AML-193 (cell line): ENCODE measurements around the gene IRF8.

Experiments used
- DNase-seq, 2 experiments: peaks; one replicate each; lab custom pipeline; 2025; lab: John Stamatoyannopoulos, UW

IRF8 gene

DNA sequence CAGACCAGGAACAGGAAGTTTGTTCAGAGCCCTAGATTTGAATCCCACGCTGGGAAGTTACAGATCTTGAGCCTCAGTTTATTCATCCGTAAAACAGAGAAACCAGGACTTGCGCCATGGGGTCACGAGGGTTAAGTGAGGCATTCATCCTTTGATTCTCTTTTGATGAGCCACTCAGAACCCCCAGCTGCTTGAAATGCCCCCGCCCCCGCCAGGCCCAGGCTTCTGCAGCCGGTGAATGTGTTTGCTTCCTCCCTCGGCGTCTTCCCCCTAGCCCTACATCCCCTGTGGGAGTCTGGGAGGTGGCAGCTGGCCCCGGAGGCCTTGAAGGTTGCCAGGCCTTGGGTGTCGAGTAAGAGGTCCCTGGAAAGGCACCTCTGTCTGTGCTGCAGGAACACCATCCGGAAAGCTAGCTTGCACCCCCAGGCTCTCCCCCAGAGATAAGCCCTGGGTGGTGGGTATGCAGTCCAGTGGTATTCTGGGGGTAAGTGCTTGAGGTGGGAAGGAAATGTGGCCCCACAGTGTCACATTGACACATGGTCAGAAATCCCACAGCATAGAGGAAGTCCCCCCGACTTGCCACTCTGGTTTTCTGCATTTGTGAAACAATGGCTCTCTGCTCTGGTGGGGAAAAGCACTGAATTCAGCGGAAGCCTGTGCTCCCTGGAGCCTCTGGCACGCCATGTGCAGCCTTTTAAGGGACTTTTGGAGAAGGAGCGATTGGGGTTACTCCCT is 14.9 kb downstream of the IRF8 start:
- no peak for DNase-seq

DNA sequence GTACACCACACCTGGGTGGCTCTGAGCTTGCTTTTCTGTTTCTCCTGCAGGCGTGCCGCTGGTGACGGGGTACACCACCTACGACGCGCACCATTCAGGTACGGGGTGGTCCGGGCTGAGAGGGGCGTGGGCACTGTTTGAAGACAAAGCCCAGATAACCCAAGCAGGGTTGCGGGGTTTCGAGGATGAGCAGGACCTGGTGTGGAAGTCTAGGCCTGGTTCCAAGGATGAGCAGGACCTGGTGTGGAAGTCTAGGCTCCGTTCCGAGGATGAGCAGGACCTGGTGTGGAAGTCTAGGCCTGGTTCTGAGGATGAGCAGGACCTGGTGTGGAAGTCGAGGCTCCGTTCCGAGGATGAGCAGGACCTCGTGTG is 15.4 kb downstream of the IRF8 start:
- no peak for DNase-seq

DNA sequence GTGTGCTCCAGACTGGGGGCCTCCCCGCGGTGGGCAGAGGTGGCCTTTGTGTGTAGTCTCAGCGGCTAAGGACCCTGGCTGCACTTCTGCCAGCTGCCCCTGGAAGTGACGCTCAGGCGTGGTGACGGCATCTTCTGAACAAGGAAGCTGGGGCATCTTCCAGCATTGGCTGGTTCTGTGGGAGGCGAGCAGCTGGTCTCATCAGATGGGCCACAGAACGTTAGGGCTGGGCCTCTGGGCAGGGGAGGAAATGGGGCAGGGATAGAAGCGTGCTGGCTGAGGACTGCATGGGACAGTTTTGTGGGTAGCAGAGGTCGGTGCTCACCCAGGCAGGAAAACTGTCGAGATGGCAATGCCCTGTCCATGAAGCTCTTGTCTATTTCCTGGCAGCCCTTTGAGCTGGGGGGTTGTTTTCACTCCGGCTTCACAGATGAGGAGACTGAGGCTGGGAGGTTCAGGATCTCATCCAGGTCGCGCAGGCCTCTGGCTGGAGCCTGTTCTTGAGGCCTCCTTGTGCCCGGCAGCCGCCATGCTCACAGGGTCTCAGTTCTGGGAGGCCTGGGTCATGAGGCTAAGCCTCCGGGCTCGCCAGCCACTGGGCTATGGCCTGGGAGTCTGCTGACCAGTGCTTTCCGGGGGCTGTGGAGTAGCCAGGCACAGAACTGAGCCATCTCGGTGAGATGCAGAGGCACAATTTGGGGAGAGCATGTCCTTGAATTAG is 16.3 kb downstream of the IRF8 start:
- no peak for DNase-seq

DNA sequence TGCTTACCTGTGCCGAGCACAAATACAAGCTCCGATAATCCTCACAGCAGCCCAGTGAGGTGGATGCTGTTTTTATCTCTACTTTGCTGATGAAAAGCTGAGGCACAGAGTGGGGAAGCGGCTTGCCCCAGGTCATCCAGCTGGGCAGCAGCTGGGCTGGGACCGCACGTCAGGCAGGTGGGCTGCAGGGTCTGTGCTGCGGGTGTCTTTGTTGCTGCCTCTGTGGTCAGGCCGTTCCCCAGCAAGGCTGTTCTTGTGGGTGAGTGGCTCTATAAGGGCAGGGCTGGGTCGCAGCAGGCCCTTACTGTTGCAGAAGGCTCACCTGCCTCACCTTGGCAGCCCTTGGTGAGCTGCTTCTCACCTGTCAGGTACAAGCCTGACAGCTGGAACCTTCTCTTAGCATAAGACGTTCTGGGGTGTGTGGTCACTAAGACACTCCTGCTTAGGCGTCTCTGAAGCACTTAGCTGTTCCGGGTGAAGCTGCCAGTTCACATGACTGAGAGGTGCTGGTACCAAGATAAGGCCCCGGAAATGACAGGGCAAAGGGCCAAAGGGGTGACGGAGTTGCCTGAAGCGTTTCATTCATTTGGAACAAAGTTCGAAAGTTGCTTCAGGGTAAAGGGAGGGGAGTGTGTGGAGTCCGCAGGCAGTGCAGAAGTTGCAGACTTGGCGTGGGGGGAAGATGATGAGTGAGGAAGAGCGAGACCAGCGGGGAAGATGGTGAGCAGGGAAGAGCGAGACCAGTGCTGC is 17.4 kb downstream of the IRF8 start:
- peak; percentile 24 to 43 for DNase-seq

DNA sequence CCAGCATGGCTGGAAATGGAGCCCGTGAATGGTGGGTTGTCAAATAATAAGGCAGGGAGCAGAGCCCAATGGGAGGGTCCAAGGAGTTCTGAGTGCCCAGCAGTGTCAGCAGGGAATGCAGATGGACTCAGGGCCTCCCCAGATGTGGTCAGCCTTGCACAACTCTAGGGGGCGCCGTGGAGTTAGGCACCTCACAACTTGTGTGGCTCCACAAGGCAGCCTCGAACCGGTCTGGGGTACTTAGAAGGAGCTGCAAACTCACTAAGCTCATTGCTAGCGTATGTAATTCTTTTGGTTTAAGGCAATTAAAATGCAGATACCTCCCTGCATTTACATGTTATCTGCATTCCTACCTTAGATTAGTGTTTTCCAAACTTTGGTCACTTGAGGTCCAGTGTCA is 18.1 kb downstream of the IRF8 start:
- no peak for DNase-seq

DNA sequence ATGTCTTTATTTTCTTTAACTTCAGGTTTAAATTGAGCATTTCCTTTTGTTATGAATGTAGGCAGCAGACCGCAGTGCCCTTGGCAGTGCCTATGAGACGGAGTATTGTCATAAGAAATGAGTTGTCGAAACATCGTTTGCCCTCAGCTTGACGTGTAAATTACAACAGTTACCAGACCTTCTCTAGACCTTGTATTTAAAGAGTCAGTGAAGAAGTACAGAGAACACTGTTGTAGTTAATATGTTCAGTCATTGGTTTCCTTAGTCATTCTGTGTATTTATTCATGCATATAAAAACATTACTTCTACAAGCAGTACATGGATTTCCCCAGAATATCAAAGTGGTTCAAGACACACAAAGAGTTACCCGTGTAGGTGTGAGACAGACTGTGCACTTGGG is 19.0 kb downstream of the IRF8 start:
- no peak for DNase-seq

DNA sequence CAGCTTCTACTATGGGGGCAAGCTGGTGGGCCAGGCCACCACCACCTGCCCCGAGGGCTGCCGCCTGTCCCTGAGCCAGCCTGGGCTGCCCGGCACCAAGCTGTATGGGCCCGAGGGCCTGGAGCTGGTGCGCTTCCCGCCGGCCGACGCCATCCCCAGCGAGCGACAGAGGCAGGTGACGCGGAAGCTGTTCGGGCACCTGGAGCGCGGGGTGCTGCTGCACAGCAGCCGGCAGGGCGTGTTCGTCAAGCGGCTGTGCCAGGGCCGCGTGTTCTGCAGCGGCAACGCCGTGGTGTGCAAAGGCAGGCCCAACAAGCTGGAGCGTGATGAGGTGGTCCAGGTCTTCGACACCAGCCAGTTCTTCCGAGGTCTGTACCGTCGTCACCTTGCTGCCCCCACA is 19.5 kb downstream of the IRF8 start:
- DNase-seq, result no peak

DNA sequence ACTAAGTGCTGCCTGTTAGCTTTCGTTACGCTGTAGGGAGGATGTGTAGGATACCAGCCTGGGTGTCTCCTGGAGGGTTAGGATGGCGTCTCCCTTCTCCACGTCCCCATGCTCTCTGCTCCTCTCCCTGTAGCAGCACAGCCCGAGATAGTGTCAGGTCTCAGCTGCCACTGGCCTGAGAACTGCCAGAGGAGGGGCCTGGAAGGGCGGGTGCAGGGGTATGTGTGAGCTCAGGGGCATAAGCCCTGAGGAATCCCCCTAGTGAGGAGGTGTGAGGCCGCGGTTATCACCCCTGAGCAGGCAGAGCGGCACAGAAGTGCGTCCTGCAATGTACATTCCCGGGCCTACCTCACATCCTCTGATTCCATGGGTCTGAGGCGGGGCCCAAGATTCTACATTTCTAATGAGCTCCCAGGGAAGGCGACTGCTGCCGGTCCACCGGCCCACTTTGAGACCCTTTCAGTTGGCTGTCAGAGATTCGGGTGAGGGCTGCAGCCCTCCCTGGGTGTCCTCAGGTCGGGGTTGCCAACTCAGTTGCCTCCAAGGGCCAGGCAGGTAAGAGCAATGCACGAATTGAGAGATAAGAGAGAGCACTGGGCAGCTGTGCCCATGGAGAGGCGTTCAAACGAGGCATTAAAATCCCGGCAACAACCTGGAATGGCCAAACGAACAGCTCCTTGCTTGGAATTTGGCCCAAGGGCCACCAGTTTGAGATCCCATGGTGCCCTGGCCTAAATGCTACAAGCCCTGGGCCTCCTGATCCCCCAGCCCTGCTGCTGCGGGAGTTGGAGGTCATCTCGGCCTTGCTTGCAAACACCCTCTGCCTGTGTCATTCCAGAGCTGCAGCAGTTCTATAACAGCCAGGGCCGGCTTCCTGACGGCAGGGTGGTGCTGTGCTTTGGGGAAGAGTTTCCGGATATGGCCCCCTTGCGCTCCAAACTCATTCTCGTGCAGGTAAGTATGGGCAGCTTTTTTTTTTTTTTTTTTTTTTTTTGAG is 20.6 kb downstream of the IRF8 start:
- no peak for DNase-seq

DNA sequence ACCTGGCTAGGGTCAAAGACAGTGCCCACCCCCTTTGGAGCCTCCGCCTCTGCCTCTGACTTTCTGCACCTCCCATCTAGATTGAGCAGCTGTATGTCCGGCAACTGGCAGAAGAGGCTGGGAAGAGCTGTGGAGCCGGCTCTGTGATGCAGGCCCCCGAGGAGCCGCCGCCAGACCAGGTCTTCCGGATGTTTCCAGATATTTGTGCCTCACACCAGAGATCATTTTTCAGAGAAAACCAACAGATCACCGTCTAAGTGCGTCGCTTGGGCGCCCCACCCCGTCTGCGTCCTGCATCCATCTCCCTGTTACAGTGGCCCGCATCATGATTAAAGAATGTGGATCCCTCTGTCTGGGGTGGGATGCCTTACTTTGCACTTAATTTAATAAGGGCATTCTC is 22.1 kb downstream of the IRF8 start:
- no peak for DNase-seq

DNA sequence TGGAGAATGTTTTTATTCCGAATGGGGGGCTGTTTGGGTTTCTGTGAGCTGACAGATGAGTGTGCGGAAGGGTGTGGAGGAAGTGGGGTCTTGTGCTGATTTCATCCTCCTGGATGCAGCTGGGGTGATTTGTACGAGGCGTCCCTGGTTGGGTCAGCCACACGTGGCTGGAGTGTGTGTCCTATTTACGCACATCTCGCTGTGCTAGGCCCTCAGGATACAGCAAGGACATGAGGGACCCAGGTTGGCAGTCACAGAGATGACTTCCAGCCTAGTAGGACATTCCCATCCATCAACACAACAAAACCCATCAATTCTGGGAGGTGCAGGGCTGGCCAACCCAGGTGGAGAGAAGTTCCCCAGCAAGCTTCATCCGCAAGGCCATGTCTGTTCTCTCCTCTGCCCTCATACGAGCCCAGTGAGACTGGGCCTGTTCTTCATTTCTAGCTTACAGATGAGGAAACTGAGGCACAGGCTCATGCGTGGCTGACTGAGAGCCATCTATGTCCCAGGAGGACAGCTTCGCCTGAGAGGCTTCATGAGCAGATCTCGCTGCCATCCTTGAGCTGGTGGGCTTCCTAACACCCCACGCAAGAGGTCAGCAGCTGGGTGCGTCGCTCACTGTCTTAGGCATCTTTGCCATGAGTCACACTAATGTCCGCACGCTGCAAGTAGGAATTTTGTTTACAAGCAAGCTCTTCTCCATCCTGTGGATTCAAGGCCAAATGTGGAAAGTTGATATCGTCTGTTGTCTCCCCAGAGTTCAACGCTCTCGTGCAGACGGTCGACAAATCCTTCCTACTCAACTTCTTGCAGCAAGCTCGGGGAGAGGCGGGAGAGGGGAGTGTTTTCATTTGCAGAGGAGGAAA is 24.4 kb downstream of the IRF8 start:
- no peak for DNase-seq

DNA sequence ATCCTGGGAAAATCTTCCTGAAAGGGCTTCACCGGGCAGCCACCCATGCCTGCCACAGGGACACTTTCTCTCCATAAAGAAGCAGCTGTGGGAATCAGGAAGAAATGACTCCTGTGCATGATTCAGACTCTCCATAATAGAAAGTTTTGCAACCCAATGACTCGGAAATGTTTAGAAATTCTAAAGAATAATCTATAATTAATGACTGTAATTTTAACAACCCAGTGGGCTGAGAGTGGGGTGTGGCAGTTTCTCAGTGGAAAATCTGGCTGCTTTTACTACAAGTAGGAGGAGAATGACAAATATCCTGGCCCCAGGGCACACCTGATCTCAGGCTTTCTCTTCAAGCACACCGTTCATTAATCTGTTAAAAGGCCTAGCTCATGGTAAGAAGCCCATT is 25.7 kb downstream of the IRF8 start:
- no peak for DNase-seq

DNA sequence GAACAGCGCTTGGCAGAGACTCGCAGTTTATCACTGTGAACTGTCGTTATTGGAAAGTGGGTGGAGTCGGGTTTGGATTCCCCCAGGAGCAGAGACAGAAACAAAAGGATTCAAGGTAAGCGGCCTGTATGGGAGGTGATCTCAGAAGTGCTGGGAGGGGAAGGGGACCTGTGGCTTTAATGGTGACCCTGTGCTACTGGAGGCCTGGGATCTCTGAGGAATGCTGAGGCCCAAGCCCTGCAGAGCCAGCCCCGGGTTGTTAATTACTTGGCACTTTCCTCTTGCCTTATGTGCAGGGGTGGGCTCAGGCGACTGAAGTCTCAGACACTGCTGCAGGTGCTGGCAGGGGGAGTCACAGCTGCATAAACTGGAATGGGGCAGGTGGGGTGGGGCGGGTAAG is 27.4 kb downstream of the IRF8 start:
- no peak for DNase-seq

DNA sequence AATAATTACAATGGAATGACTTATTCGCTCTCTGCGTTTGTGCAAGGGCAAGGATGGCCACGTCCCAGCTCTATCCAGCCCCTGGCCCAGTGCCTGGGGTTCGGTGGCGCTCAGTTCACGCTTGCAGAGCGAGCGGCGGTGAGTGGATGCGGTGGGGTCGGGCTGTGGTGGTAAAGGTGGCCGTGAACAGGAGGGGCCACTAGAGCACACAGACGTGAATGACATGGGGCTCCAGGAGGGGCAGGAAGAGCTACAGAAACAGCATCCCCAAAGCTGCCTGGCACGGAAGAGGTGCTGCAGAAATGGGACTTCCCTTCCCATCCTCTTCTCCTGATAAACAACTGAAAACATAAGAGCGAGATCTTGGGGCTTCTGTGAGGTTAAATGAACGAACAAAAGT is 28.4 kb downstream of the IRF8 start:
- no peak for DNase-seq

DNA sequence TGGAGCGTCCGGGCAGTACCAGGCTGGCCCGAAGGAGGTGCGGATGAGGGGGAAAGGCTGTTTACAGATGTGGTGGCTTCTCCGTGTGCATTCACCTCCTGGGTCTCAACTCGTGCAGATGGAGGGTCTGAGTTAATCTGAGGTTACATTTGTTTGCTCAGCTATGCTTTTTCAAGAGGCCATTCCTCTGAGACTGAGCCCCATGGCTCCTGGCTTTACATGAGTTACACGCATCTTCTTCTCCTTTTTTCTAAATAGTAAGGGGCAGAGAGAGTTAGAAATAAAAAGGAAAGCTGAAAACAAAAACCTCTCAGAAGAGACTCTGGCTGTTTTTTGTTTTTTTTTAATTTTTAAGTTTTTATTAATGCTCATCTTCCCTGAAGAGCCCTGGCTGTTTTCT is 29.0 kb downstream of the IRF8 start:
- DNase-seq, result no peak

DNA sequence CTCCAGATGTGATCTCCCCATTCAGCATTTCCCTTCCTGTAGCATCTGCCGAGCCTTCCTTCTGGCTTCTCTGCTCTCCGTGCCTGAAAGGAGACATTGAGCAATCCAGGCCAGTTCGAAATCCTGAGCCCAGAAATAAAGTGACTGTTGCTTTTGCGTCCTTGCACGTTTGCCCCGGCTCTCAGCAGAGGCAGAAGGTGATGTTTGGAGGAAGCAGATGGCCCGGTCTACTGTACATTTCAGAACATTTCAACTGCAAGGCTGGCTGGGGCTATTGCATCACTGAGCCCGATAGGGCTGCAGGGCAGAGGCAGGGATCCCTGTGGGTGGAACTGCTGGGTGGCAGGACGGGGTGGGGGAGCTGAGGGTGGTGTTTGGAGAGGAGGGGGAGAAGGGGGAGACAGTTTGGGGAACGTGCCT is 29.4 kb downstream of the IRF8 start:
- DNase-seq, result peak; percentile 95 to 98

DNA sequence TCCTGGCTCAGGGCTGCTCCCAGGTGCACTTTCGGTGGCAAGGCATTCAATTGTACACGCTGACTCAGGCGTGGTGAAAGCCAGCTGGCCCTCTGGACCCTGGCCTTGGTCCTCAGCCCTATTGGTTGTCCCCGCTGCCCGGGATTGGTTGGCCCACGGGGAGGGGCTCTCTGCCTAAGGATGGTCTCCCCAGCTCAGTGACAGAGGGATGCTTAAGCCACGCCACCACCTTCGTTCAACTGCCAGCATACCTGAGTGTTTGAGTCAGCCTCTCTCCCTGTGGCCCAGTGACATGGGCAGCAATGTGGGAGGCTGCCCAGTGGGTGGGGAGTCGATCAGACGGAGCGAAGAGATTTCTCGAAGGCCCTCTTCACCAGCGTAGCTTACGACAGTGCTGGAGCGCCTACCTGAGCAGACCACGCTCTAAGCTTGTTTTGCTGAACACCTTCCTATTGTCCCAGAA is 30.3 kb downstream of the IRF8 start:
- no peak for DNase-seq

DNA sequence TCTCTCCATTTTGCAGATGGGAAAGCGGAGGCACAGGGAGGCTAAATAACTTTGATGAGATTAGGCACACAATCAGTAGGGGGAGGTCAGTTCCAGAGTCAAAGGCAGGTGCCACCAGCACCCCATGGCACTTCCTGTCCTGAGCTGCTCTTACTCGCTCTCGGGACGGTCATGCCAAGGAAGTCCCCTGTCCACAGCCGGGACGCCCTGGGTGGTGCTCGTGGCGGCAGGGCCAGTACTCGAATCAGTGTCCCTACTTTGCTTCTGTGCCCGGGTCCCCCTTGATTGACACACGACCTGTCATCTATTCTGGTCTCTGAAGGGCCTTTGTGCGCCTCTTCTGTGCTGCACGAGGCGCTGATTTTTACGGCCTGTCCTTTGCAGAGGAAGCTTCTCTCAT is 31.3 kb downstream of the IRF8 start:
- no peak for DNase-seq

DNA sequence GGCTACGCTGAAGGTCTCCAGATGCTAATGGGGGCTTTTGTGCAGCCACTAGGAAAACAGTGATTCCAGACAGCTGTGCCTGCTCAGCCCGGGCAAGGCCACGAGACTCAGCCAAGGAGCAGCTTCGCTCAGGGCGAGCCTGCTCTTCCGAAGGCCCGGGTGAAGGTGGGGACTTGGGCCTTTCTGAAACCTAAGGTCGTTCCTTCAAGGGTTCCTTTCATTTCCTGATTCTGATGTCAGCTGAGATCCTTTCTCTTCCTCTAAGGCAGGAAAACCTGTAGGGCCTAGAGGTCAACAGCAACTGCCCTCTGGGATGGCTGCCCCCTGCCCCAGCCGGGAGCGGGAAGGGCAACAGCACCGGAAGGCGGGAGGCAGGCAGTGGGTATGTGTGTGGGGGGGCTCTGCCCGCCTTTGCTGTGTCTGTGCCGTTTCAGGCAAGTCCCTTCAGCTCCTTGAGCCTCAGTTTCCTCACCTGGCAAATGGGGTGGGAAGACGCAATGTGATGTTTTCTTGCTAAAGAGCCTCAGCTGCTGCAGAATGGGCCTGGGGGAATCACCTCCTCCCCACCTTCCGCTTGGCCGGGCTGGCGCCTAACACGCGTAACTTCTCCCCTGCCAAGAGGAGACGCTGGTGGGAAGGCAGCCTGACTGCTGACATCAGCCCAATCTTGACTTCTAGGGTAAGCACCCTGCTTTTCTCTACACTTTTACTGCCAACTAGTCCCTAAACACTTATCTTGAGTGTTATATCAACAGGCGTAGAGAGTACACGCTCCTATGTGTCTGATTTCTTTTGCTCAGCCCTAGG is 32.8 kb downstream of the IRF8 start:
- no peak for DNase-seq

DNA sequence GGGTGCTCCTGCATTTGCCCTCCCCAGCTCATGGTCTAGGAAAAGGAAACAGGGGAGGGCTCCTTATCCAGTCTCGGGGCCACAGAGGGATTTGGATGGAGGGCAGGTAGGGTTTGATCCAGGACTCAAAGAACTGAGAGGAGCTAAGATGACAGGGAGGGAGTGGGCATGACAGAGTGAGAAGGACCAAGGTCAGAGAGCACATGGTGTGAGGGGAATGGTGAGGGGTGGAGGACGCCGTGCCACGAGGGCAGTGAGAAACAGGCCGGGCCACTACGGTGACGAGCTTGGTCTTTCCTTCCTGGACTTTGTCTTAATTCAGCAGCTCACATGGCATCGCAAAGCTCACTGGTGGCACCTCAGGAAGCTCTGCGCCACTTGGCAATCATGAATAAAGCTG is 35.2 kb downstream of the IRF8 start:
- no peak for DNase-seq

DNA sequence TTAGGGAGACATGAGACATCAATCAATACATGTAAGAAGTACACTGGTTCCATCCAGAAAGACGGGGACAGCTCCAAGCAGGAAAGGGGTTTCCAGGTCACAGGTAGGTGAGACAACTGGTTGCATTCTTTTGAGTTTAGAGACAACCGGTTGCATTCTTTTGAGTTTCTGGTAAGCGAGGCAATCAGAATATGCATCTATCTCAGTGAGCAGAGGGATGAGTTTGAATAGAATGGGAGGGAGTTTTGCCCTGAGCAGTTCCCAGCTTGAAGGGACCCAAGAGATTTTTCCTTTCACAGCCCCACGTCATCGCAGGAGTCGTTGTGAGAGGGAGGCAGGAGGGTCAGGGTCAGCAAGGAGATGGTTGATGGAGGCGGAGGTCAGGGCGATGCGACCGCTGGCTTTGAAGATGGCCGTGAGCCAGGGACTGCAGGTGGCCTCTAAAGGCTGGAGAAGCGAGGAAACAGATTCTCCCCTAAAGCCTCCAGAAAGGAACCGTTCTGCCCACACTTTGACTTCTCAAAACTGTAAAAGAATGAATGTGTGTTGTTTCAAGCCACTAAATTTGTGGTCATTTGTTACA is 36.5 kb downstream of the IRF8 start:
- no peak for DNase-seq
